ENCODE results near the gene QPRT. TPM values are rescaled to one million over a fixed set of nuclear protein-coding genes. Genes with fewer than 3 reads are reported as not detected.

QPRT gene
- total and polyA plus RNA-seq, 2 of the 8 experiments (the other 6 are each of a cell fraction or from before 2014, with no cell fraction given) = 89.0 to 102 TPM

DNA sequence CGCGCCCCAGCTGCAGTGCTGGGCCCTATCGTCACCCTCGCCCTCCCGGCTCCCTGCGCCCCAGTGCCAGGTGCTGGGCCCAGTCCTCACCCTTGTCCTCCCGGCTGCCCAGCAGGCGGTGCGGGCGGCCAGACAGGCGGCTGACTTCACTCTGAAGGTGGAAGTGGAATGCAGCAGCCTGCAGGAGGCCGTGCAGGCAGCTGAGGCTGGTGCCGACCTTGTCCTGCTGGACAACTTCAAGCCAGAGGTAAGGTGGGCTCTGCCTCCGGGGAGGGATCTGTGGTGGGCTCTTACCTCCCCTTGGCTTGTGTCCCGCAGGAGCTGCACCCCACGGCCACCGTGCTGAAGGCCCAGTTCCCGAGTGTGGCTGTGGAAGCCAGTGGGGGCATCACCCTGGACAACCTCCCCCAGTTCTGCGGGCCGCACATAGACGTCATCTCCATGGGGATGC lies 17.9 kb downstream of the QPRT start:
- DNase-seq (ENCODE audit: low read depth in 1 of 2, low spot score in 2 of 2) = no peak
- Histone ChIP-seq H2BK20ac (ENCODE audit: low read length) (no peak overlapping the region), H2BK5ac (ENCODE audit: low read depth, low read length) (no peak overlapping the region), H2AFZ (ENCODE audit: low read length) (no peak overlapping the region), H4K5ac (ENCODE audit: insufficient read length, low read depth, low read length) (no peak overlapping the region), H2BK120ac (replicated peaks; ENCODE audit: low read depth, low read length) (no peak overlapping the region), H3K4me1 (replicated peaks in 1 of 4; ENCODE audit: control insufficient read depth in 3 of 4, insufficient read depth in 4 of 4, low read length in 3 of 4) (peaks cover 0 to 11% (median 3%) of the 10 kb centered on the region in 4 experiments; a peak in 5 of 7 replicates), H4K20me1 (replicated peaks in 1 of 2; ENCODE audit: control insufficient read depth in 1 of 2, insufficient read depth in 2 of 2, low read length in 2 of 2) (peaks cover 0 to 4% of the 10 kb centered on the region in 2 experiments), H3K27me3 (replicated peaks in 1 of 4; ENCODE audit: control insufficient read depth in 3 of 4, extremely low read depth in 1 of 4, insufficient read depth in 3 of 4, low read length in 3 of 4) (no peaks in the 10 kb centered on the region), H2BK12ac (ENCODE audit: low read depth, low read length) (no peak overlapping the region), H3K4ac (replicated peaks; ENCODE audit: insufficient read length, low read depth, low read length) (no peak overlapping the region), H3K36me3 (ENCODE audit: control insufficient read depth in 2 of 4, insufficient read depth in 4 of 4, low read length in 3 of 4) (peaks cover 3 to 20% (median 12%) of the 10 kb centered on the region in 4 experiments; a peak in 7 of 8 replicates), H3K27ac (ENCODE audit: low read depth, low read length) (no peak overlapping the region), H3K14ac (ENCODE audit: insufficient read length) (no peak overlapping the region), H4K91ac (replicated peaks; ENCODE audit: insufficient read length, low read length) (no peak overlapping the region), H3K79me1 (ENCODE audit: low read depth, low read length) (no peaks in the 10 kb centered on the region), H3K79me2 (ENCODE audit: control insufficient read depth in 1 of 2, insufficient read depth in 2 of 2, low read length in 2 of 2) (peaks cover 0 to 11% of the 10 kb centered on the region in 2 experiments; a peak in 2 of 4 replicates), H3K18ac (ENCODE audit: extremely low read depth, low read length) (no peak overlapping the region), H3K4me3 (ENCODE audit: extremely low read depth in 1 of 4, insufficient read depth in 2 of 4, low read depth in 3 of 4, low read length in 4 of 4) (no peak overlapping the region), H4K8ac (ENCODE audit: extremely low read depth, insufficient read depth, low read length) (no peak overlapping the region; the same call in 1 of the 2 replicates), H3K4me2 (ENCODE audit: insufficient read depth in 1 of 2, low read depth in 2 of 2, low read length in 2 of 2) (no peak overlapping the region), H3K23ac (ENCODE audit: insufficient read length) (no peak overlapping the region), H2AK5ac (ENCODE audit: low read depth, low read length) (no peak overlapping the region), H2BK15ac (ENCODE audit: low read length) (no peak overlapping the region), H3K23me2 (ENCODE audit: low read depth, low read length) (no peaks in the 10 kb centered on the region), H3K9me3 (ENCODE audit: insufficient read depth in 2 of 2, low read depth in 1 of 2, low read length in 1 of 2) (0 out of 4 replicates have a peak, but pooled peaks cover 0 to 6% of the 10 kb centered on the region in 2 experiments), H3K56ac (replicated peaks; ENCODE audit: insufficient read length, low read depth, low read length) (no peak overlapping the region), H3K9ac (replicated peaks in 1 of 4; ENCODE audit: extremely low read depth in 1 of 4, low read depth in 3 of 4, low read length in 3 of 4) (no peak overlapping the region)
- CTCF ChIA-PET (ENCODE audit: partially characterized antibody) = interaction anchor here (0.6 to 11.5 kb wide), 5 partner anchors 10 to 274 kb away, joined by 3 to 138 read pairs (median 3); no protein-coding TSS in a partner anchor
- POLR2A ChIA-PET (ENCODE audit: partially characterized antibody) = interaction anchor here (0.9 to 20.4 kb wide), 10 partner anchors 10 to 116 kb away, joined by 3 to 490 read pairs (median 5); partner anchors contain the start of gene QPRT
- WGBS, 2 experiments (ENCODE audit: extremely low coverage in 1 of 2, insufficient coverage in 1 of 2, insufficient read length in 1 of 2, insufficient replicate concordance in 2 of 2, low coverage in 1 of 2, low lambda C conversion rate in 2 of 2, missing lambda C conversion rate in 1 of 2) = 93% methylated on average over 18 of the region's 21 CpGs; no CpG with 5 or more reads in 1 of the 2 experiments
- TF ChIP-seq JUN (IDR thresholded peaks at IDR 0.05; ENCODE audit: low read depth, low read length) (no peak), KDM1A (IDR thresholded peaks at IDR 0.05; ENCODE audit: borderline replicate concordance, low read length) (no peak), HDAC2 (IDR thresholded peaks at IDR 0.05; ENCODE audit: borderline replicate concordance in 1 of 2, low read depth in 2 of 2, low read length in 2 of 2) (no peak), TCF12 (IDR thresholded peaks at IDR 0.05; ENCODE audit: low read depth, low read length) (no peak), BRCA1 (IDR thresholded peaks at IDR 0.05; ENCODE audit: low read depth, low read length) (no peak), SIRT6 (IDR thresholded peaks at IDR 0.05; ENCODE audit: low read length) (no peak), TBP (IDR thresholded peaks at IDR 0.05; ENCODE audit: low read depth, low read length) (no peak), POLR2A (IDR thresholded peaks at IDR 0.05; ENCODE audit: control extremely low read depth in 1 of 2, low read depth in 2 of 2, low read length in 2 of 2) (no peak), CREB1 (IDR thresholded peaks at IDR 0.05) (no peak), SAP30 (IDR thresholded peaks at IDR 0.05; ENCODE audit: insufficient read depth, insufficient replicate concordance, low read length) (no peak), ASH2L (IDR thresholded peaks at IDR 0.05; ENCODE audit: low read length) (no peak), CHD2 (IDR thresholded peaks at IDR 0.05; ENCODE audit: low read length) (no peak)
- TF ChIP-seq, protein P1, sequence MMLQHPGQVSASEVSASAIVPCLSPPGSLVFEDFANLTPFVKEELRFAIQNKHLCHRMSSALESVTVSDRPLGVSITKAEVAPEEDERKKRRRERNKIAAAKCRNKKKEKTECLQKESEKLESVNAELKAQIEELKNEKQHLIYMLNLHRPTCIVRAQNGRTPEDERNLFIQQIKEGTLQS (IDR thresholded peaks at IDR 0.05; ENCODE audit: insufficient read depth, low read depth, low read length) = no peak
- FAIRE-seq = no peak
